GM12801 (cell line): ENCODE results near the gene YPEL2.

Source experiments
- TF ChIP-seq, protein P1 (sequence below): IDR thresholded peaks from one replicate; pipeline ENCODE4 v1.5.1; 2011; ENCODE audit warnings: control low read depth; ENCODE audit not compliant: insufficient read length; ENCODE audit errors: extremely low read depth

The YPEL2 gene

DNA sequence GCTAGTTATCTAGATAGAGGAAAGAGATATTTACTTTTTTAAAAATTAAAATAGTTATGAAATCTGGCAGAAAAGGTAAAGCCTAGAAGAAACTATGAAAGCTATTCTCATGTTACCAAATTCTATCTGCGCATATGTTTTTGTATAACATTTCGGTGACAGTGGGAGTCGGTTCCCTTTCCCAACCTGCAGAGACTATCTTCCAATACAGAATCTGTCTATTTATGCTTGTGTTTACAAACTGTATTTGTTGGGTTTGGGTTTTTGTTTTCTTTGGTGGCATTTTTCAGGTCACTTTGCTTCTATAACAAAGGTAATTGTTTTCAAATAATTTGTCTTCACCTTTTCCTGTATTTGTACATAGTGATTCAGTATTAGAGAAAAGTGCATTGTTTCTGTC lies 69.8 kb downstream of the YPEL2 start:
- TF ChIP-seq, protein P1, sequence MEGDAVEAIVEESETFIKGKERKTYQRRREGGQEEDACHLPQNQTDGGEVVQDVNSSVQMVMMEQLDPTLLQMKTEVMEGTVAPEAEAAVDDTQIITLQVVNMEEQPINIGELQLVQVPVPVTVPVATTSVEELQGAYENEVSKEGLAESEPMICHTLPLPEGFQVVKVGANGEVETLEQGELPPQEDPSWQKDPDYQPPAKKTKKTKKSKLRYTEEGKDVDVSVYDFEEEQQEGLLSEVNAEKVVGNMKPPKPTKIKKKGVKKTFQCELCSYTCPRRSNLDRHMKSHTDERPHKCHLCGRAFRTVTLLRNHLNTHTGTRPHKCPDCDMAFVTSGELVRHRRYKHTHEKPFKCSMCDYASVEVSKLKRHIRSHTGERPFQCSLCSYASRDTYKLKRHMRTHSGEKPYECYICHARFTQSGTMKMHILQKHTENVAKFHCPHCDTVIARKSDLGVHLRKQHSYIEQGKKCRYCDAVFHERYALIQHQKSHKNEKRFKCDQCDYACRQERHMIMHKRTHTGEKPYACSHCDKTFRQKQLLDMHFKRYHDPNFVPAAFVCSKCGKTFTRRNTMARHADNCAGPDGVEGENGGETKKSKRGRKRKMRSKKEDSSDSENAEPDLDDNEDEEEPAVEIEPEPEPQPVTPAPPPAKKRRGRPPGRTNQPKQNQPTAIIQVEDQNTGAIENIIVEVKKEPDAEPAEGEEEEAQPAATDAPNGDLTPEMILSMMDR, result no peak

DNA sequence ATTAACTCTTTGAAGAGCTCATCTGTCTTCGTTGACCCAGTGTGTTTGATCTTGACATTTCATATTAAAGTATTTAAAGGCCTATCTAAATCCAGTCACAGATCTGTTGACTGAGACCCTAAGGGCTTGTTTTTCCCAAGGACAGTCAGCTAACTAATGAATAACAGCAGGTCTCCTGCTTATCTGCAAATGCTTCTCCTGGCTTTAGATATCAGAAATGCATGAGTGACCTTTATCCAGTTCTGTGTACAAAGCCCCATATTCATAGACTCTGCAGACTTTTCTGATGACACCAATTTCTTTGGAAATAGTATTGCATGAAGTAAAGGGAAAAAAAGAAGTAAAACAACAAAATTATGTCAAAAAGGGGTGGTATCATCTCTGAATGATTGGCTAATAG lies 70.3 kb downstream of the YPEL2 start:
- TF ChIP-seq, protein P1, result no peak

DNA sequence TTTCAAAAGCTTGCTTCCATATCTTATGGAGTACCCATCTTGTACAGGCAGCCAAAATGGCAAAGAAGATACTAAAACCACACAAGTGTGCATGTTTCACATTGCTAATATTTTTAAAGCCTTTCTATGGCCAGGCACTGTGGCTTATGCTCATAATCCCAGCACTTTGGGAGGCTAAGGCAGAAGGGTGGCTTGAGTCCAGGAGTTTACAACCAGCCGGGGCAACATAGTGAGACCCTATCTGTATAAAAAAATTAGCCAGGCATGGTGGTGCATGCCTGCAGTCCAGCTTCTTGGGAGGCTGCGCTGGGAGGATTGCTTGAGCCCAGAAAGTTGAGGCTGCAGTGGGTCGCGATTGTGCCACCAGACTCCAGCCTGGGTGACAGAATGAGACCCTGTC lies 71.3 kb downstream of the YPEL2 start:
- TF ChIP-seq, protein P1, result no peak

DNA sequence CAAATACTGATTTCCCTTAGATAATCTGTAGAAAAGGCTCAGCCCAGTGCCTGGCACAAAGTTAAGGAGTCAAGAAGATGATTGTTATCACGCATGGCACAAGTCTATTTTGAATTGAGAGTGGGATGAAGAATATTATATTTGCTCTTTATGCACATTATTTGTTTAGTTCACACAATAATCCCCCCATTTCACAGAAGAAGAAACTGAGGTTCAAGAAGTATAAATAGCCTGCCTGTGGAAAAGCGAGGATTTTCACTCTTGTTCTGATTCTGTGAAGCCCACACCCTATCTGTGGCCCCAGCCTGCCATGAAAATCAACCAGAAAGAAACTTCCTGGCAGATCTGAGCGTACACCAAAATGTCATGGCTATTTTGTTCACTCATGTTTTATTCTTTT lies 73.0 kb downstream of the YPEL2 start:
- TF ChIP-seq, protein P1, result no peak

DNA sequence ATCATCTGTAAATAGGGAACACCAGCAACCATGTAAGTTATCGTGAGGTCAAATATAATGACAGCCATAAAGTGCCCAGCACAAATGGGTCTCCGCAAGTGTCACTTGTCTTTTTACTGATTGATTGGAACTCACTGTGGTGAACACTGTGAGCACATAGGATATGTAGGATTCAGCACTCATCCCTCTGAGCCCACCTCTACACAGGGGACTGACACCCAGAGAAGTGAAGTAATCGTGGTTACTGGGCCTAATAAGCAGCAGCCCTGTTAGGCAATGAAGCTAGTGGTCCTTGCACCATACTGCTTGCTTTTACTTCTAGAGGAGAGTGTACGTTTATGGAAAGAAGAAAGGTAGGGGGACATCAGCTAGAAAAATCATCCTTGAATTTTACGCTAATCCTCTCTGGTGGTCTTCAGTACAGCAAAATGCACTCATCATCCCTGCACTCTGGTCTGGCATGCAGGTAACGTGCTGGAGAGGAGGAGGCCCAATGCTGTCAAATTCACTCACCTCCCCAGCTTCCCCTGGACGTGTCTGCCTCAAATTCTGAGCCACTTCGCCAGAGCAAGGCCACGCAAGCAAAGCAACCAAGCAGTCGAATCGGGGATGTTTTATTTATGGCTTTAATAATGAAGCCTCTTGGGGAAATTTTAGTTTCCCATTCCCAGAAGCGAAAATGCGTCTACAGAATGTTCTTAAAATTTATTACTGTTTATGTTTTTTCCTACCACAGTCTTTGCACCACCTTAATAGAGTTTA lies 74.7 kb downstream of the YPEL2 start:
- TF ChIP-seq, protein P1, result no peak

DNA sequence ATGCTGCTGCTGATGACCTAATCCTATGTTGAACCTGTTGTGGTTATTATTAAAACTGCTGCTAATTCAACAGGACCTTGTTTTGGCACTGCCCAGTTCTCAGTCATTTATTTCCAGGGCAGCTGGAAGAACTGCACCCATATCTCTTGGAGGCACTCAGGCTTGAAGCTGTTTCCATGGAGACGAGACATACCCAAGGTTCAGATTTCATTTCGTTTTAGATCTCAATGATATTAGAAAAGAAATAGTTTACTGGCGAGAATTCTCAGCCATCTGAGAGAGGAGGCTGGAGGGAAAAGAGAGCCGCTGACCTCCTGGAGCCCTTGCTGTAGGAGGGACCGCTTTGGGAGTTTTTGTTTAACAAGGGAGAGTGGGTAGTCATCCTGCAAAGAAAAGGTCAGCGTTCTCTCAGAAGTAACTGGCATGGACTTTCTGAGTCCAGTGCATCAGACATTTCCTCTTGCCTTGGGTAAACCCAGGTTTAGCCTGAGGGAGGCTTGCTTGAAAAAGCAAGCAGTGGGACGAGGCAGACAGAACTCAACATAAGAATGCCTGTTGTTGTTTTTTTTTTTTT lies 75.4 kb downstream of the YPEL2 start:
- TF ChIP-seq, protein P1, result no peak

DNA sequence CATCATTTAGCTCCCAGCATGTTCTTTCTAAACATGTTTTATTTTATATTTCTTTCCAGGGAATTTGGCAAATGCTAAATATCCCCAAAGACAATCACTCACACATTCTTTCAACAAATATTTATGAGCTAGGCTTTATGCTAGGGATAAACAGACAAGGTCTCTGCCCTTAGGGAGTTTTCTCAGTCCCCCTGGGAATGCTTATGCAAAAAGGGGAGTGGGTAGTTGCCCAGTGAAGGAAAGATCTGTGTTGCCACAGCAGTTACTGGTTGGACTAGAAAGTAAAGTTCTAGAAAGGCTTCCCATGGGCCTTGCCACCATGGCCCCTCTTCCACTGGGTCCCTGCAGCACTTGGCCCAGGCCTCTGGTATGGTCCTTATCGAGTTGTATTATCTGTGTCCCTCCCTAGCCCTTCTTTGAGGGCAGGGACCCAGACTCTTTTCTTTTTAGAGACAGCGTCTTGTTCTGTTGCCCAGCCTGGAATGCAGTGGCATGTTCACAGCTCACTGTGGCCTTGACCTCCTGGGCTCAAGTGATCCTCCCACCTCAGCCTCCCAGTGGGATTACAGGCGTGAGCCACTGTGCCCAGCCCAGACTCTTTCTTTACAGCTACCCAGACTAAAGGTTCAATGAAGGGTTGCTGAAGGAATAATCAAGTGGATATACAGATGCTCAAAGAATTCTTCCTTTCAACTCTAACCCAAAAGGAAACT lies 78.0 kb downstream of the YPEL2 start:
- TF ChIP-seq, protein P1, result no peak
